ENCODE results near the gene PIP5K1C.
"Not testable (repeated sequence)": the region's sequence is repeated elsewhere in the genome, so short reads cannot be mapped to it uniquely, and the experiment has no call there.

PIP5K1C gene

DNA sequence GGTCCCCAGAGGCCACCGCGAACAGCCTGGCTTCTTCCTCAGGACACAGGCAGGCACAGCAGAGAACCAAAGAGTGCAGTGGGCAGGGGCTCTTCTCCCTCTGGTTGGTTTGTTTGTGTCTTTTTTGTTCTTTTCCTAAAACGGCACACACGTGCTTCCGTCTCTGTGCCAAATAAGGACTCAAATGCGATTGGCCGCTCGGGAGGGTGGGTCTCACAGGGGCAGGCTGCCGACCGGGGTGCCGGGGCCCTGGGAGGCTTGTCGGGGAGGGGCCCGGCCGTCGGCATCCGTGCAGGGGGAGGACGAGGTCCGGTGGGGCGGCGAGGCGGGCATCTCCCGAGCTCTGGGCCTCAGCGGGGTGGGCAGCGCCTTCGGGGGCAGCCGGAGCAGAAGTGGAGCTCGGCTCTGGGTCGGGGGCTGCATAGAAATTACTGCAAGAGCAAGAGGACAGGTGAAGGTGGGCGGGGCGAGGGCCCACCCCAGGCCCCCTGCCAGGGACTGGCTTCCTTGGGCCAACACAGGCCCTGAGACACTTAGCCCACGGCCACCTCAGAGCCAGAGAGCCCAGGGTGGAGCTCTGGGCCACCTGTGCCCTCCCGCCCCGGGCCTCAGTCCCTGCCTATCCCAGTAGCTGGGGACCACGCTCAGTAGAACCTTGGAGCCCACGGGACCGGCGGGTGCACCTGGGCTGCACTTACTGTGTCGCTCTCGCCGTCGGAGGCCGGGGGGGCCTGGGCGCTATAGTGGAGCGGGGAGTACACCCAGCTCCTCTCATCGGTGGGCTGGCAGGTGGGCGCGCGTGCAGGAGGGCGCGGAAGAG is 67.3 kb downstream of the PIP5K1C start:
- no peaks in the 10 kb centered on the region for H3K9me3 ChIP-seq (replicated peaks; ENCODE audit: low read length)
- H3K4me3 ChIP-seq (ENCODE audit: low read length) = no peak overlapping the region
- peaks cover 24% of the 10 kb centered on the region for H3K36me3 ChIP-seq (ENCODE audit: insufficient read depth, low read length)
- H3K4me1 ChIP-seq (ENCODE audit: control insufficient read depth, insufficient read depth, low read length) = no peaks in the 10 kb centered on the region
- no peaks in the 10 kb centered on the region for H3K27me3 ChIP-seq (ENCODE audit: control insufficient read depth, insufficient read depth, low read length)
- H3K9ac ChIP-seq (ENCODE audit: low read depth, low read length) = no peak overlapping the region
- H3K4me2 ChIP-seq (ENCODE audit: low read length) = no peak overlapping the region

DNA sequence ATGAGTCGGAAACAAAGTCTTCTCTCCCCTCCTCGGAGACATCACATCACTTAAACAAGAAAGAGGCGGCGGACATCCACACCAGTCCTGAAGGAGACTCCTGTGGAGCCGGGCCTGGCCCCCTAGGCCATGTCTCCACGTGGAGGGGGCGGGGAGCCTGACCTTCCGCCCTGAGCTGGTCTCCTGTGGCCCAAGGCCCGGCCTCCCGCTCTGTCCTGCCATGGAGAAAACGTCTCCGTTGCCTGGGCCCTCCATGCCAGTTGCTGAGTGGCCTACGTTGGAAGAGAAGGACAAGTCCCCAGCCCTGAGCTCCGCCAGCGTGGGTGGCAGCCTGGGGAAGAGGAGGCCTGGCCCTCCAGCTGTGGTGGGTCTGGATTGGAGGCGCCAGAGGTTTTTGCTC is 68.2 kb downstream of the PIP5K1C start:
- no peaks in the 10 kb centered on the region for H3K4me1 ChIP-seq (ENCODE audit: control insufficient read depth, insufficient read depth, low read length)
- no peak overlapping the region for H3K4me3 ChIP-seq (ENCODE audit: low read length)
- H3K36me3 ChIP-seq (ENCODE audit: insufficient read depth, low read length) = peaks cover 23% of the 10 kb centered on the region
- no peak overlapping the region for H3K9ac ChIP-seq (ENCODE audit: low read depth, low read length)
- H3K27me3 ChIP-seq (ENCODE audit: control insufficient read depth, insufficient read depth, low read length) = no peaks in the 10 kb centered on the region
- no peak overlapping the region for H3K4me2 ChIP-seq (ENCODE audit: low read length)
- H3K9me3 ChIP-seq (replicated peaks; ENCODE audit: low read length) = no peaks in the 10 kb centered on the region

GRCh38 chr19:3631053-3631861 is 69.0 kb downstream of the PIP5K1C start:
- no peak overlapping the region for H3K9ac ChIP-seq (ENCODE audit: low read depth, low read length)
- no peaks in the 10 kb centered on the region for H3K4me1 ChIP-seq (ENCODE audit: control insufficient read depth, insufficient read depth, low read length)
- no peak overlapping the region for H3K4me3 ChIP-seq (ENCODE audit: low read length)
- peaks cover 17% of the 10 kb centered on the region for H3K36me3 ChIP-seq (ENCODE audit: insufficient read depth, low read length)
- H3K4me2 ChIP-seq (ENCODE audit: low read length) = no peak overlapping the region
- no peaks in the 10 kb centered on the region for H3K27me3 ChIP-seq (ENCODE audit: control insufficient read depth, insufficient read depth, low read length)
- no peaks in the 10 kb centered on the region for H3K9me3 ChIP-seq (replicated peaks; ENCODE audit: low read length)

DNA sequence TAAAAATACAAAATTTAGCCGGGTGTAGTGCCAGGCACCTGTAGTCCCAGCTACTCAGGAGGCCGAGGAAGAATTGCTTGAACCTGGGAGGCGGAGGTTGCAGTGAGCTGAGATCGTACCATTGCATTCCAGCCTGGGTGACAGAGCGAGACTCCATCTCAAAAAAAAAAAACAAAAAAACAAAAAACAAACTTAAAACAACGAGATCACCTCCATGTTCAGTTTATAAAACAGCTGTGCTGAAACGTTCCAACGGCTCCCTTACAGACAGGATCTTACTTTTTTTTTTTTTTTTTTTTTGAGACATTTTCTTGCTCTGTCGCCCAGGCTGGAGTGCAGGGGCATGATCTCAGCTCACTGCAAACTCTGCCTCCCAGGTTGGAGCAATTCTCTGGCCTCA is 71.5 kb downstream of the PIP5K1C start:
- peaks cover 14% of the 10 kb centered on the region for H3K36me3 ChIP-seq (ENCODE audit: insufficient read depth, low read length)
- not testable (repeated sequence) for H3K27me3 ChIP-seq (ENCODE audit: control insufficient read depth, insufficient read depth, low read length); H3K9me3 ChIP-seq (replicated peaks; ENCODE audit: low read length); H3K4me3 ChIP-seq (ENCODE audit: low read length); H3K4me1 ChIP-seq (ENCODE audit: control insufficient read depth, insufficient read depth, low read length); H3K9ac ChIP-seq (ENCODE audit: low read depth, low read length); H3K4me2 ChIP-seq (ENCODE audit: low read length)

DNA sequence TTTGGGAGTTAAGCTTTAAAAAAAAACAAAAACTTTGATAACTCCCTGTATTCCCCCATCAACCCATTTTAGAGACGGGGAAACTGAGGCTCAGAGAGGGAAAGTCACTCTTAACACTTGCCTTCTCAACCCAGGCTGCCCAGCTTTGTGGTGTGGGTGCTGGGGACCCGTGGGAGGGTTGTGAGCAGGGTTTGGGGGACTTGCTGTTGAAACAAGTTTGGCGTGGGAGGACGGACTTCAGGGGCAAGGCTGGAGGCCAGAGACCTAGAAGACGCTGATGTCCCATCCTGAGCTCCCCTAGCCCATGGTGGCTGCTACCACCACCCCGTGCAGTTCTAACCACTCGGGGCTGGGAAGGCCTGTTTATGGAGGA is 72.9 kb downstream of the PIP5K1C start:
- H3K4me1 ChIP-seq (ENCODE audit: control insufficient read depth, insufficient read depth, low read length) = peaks cover 9% of the 10 kb centered on the region
- H3K9me3 ChIP-seq (replicated peaks; ENCODE audit: low read length) = no peaks in the 10 kb centered on the region
- peaks cover 14% of the 10 kb centered on the region for H3K36me3 ChIP-seq (ENCODE audit: insufficient read depth, low read length)
- peak overlapping the region; percentile 85 for H3K4me2 ChIP-seq (ENCODE audit: low read length)
- peak overlapping the region; percentile 90 for H3K9ac ChIP-seq (ENCODE audit: low read depth, low read length)
- no peaks in the 10 kb centered on the region for H3K27me3 ChIP-seq (ENCODE audit: control insufficient read depth, insufficient read depth, low read length)
- H3K4me3 ChIP-seq (ENCODE audit: low read length) = peak overlapping the region; percentile 43

DNA sequence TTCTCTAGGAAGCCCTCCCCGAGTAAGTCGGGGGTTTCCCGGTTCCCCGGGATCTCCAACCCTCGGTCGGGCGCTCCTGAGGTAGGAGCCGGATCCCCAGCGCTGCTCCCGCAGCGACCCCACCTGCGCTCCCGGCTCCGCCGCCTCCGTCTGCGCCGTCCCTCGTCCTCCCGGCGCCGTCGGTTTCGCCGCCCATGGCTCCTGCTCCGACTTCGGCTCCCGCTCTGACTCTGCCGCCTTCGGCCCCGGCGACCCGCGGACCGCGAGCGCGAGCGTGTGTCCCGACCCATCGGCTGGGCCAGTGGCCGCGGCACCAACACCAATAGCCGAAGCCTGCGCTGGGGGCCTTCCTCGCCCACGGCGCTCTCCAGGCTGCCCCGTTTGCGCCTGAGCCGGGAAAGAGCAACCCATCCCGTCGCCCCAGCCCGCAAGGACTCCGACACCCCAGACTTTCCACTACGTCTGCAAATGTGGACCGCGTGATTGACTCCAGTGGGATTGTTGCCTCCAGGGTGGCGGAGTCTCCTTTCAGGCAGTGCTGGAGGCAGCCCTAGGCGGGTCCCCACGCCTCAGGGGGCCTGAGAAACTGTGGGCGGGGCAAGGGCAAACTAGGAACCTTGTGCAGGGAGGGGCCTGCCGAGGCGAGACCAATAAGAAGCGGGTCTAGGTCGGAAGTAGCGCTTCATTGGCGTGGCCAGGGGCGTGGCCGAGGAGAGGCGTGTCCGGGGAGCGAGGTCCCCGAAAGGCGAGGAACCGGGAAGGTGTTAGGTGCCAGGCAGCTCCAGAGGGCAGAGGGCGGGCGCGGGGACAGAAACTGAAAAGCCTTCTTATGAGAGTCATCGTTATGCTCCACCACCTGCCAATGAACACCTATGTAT is 73.6 kb downstream of the PIP5K1C start, which contains the start of gene CACTIN:
Gene CACTIN (minus strand): TSS at position 318 of the 878 bp plus-strand sequence. CDS start 28 bp downstream, at position 290.
- H3K27me3 ChIP-seq (ENCODE audit: control insufficient read depth, insufficient read depth, low read length) = no peaks in the 10 kb centered on the region
- peaks cover 9% of the 10 kb centered on the region for H3K4me1 ChIP-seq (ENCODE audit: control insufficient read depth, insufficient read depth, low read length)
- peak within 1 kb of the TSS; percentile 85 for H3K4me2 ChIP-seq (ENCODE audit: low read length)
- H3K9me3 ChIP-seq (replicated peaks; ENCODE audit: low read length) = no peaks in the 10 kb centered on the region
- H3K36me3 ChIP-seq (ENCODE audit: insufficient read depth, low read length) = peaks cover 7% of the 10 kb centered on the region
- peak within 1 kb of the TSS; percentile 90 for H3K9ac ChIP-seq (ENCODE audit: low read depth, low read length)
- H3K4me3 ChIP-seq (ENCODE audit: low read length) = peak within 1 kb of the TSS; percentile 83

DNA sequence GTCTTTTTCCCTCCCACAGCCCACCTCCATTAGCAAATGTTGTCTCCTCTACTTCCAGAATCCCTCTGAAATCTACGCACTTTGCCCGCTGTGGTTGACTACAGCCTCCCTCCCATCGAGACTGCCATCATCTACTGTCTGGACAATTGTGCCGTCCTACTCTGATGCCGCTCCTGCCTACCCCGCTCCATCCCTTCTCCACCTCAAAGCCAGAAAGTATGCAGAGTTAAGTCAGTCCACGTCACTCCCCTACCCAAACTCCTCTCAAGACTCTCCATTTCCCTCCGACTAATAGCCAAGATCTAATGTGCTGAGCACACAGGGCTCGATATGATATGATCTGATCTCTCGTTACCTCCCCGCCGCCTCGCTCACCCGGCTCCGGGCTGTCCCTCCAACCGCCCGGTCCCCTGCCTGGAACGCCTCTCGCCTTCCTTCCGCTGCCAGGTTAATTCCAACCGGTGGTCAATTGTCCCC is 74.2 kb downstream of the PIP5K1C start:
- peaks cover 4% of the 10 kb centered on the region for H3K36me3 ChIP-seq (ENCODE audit: insufficient read depth, low read length)
- peak overlapping the region; percentile 83 for H3K4me3 ChIP-seq (ENCODE audit: low read length)
- H3K4me1 ChIP-seq (ENCODE audit: control insufficient read depth, insufficient read depth, low read length) = peaks cover 9% of the 10 kb centered on the region
- no peaks in the 10 kb centered on the region for H3K27me3 ChIP-seq (ENCODE audit: control insufficient read depth, insufficient read depth, low read length)
- H3K9me3 ChIP-seq (replicated peaks; ENCODE audit: low read length) = no peaks in the 10 kb centered on the region
- H3K9ac ChIP-seq (ENCODE audit: low read depth, low read length) = peak overlapping the region; percentile 90
- H3K4me2 ChIP-seq (ENCODE audit: low read length) = peak overlapping the region; percentile 85

- H3K4me2 ChIP-seq (ENCODE audit: low read length) = no peak overlapping the region
- no peaks in the 10 kb centered on the region for H3K27me3 ChIP-seq (ENCODE audit: control insufficient read depth, insufficient read depth, low read length)
- peaks cover 9% of the 10 kb centered on the region for H3K4me1 ChIP-seq (ENCODE audit: control insufficient read depth, insufficient read depth, low read length)
- H3K9me3 ChIP-seq (replicated peaks; ENCODE audit: low read length) = no peaks in the 10 kb centered on the region
- H3K36me3 ChIP-seq (ENCODE audit: insufficient read depth, low read length) = peaks cover 7% of the 10 kb centered on the region
- no peak overlapping the region for H3K9ac ChIP-seq (ENCODE audit: low read depth, low read length)
- no peak overlapping the region for H3K4me3 ChIP-seq (ENCODE audit: low read length)
These were observed 76.6 kb downstream of the PIP5K1C start for GRCh38 chr19:3623716-3624115.

GRCh38 chr19:3622224-3622623 is 78.0 kb downstream of the PIP5K1C start:
- H3K4me1 ChIP-seq (ENCODE audit: control insufficient read depth, insufficient read depth, low read length) = peaks cover 9% of the 10 kb centered on the region
- H3K4me2 ChIP-seq (ENCODE audit: low read length) = no peak overlapping the region
- no peak overlapping the region for H3K4me3 ChIP-seq (ENCODE audit: low read length)
- H3K36me3 ChIP-seq (ENCODE audit: insufficient read depth, low read length) = peaks cover 7% of the 10 kb centered on the region
- no peaks in the 10 kb centered on the region for H3K27me3 ChIP-seq (ENCODE audit: control insufficient read depth, insufficient read depth, low read length)
- no peak overlapping the region for H3K9ac ChIP-seq (ENCODE audit: low read depth, low read length)
- H3K9me3 ChIP-seq (replicated peaks; ENCODE audit: low read length) = no peaks in the 10 kb centered on the region

GRCh38 chr19:3621689-3622088 is 78.6 kb downstream of the PIP5K1C start:
- no peaks in the 10 kb centered on the region for H3K9me3 ChIP-seq (replicated peaks; ENCODE audit: low read length)
- no peak overlapping the region for H3K4me3 ChIP-seq (ENCODE audit: low read length)
- peaks cover 7% of the 10 kb centered on the region for H3K36me3 ChIP-seq (ENCODE audit: insufficient read depth, low read length)
- no peak overlapping the region for H3K4me2 ChIP-seq (ENCODE audit: low read length)
- no peaks in the 10 kb centered on the region for H3K27me3 ChIP-seq (ENCODE audit: control insufficient read depth, insufficient read depth, low read length)
- peaks cover 9% of the 10 kb centered on the region for H3K4me1 ChIP-seq (ENCODE audit: control insufficient read depth, insufficient read depth, low read length)
- H3K9ac ChIP-seq (ENCODE audit: low read depth, low read length) = no peak overlapping the region

Data from skeletal muscle satellite cell (primary cell).